GM19324 (cell line): Measurements from ENCODE around the gene TLN1.

Source experiments
- ATAC-seq: cut with Tn5 transposase; IDR thresholded peaks from one replicate; pipeline ENCODE4 v1.9.1; 2021; ENCODE audit warnings: mild to moderate bottlenecking, moderate library complexity; ENCODE audit not compliant: unreplicated experiment, low FRiP score

TLN1 gene

GRCh38 chr9:35689542-35690293 is 42.3 kb downstream of the TLN1 start, which contains the start of gene TPM2:
Gene TPM2 (minus strand): TSS chr9:35689925. CDS start chr9:35689817, 108 bp downstream.
- no peak for ATAC-seq

GRCh38 chr9:35688558-35689541 is 43.1 kb downstream of the TLN1 start:
- no peak for ATAC-seq

- ATAC-seq = no peak
Measured at GRCh38 chr9:35687972-35688557, 43.9 kb downstream of the TLN1 start.

GRCh38 chr9:35687306-35687705 is 44.7 kb downstream of the TLN1 start:
- no peak for ATAC-seq

- ATAC-seq = no peak
Measured at GRCh38 chr9:35686222-35687203, 45.5 kb downstream of the TLN1 start.

- no peak for ATAC-seq
Measured at GRCh38 chr9:35685506-35685905, 46.5 kb downstream of the TLN1 start.

- no peak for ATAC-seq
Measured at GRCh38 chr9:35684921-35685320, 47.1 kb downstream of the TLN1 start.

GRCh38 chr9:35683323-35683722 is 48.7 kb downstream of the TLN1 start:
- ATAC-seq = no peak

- no peak for ATAC-seq
Measured at GRCh38 chr9:35682520-35683315, 49.3 kb downstream of the TLN1 start.

GRCh38 chr9:35682051-35682450 is 49.9 kb downstream of the TLN1 start:
- ATAC-seq = no peak

- no peak for ATAC-seq
Measured at GRCh38 chr9:35681341-35682002, 50.5 kb downstream of the TLN1 start.

- ATAC-seq = peak; percentile 81
Measured at GRCh38 chr9:35680331-35681105, 51.5 kb downstream of the TLN1 start.

GRCh38 chr9:35679766-35680330 is 52.1 kb downstream of the TLN1 start:
- no peak for ATAC-seq

- ATAC-seq = no peak
Measured at GRCh38 chr9:35679091-35679490, 52.9 kb downstream of the TLN1 start.

- ATAC-seq = no peak
Measured at GRCh38 chr9:35675732-35676392, 56.1 kb downstream of the TLN1 start.

- no peak for ATAC-seq
Measured at GRCh38 chr9:35675204-35675603, 56.8 kb downstream of the TLN1 start.

GRCh38 chr9:35674025-35674361 is 58.0 kb downstream of the TLN1 start:
- ATAC-seq = no peak
